HUES48 (cell line): ENCODE results near the gene EIF5.

Source experiments
- H3K27ac ChIP-seq: one replicate; pipeline ENCODE4 v1.7.0; 2013; ENCODE audit warnings: low read depth, low read length, inconsistent platforms
- H3K27me3 ChIP-seq: 2 replicates; pipeline ENCODE4 v1.6.1; 2013; ENCODE audit warnings: mild to moderate bottlenecking, low read length; ENCODE audit not compliant: control insufficient read depth, insufficient read depth
- H3K36me3 ChIP-seq: 2 replicates; pipeline ENCODE4 v1.6.1; 2013; ENCODE audit warnings: low read length; ENCODE audit not compliant: control insufficient read depth, insufficient read depth
- H3K4me1 ChIP-seq: 2 replicates; pipeline ENCODE4 v1.6.1; 2013; ENCODE audit warnings: mild to moderate bottlenecking, low read length; ENCODE audit not compliant: control insufficient read depth, insufficient read depth
- H3K4me3 ChIP-seq: 2 replicates; pipeline ENCODE4 v1.5.1; 2013; ENCODE audit warnings: mild to moderate bottlenecking, low read depth, low read length
- H3K9ac ChIP-seq: 2 replicates; pipeline ENCODE4 v1.6.1; 2013; ENCODE audit warnings: mild to moderate bottlenecking, low read depth, low read length, moderate library complexity
- H3K9me3 ChIP-seq: 2 replicates; pipeline ENCODE4 v1.6.1; 2013; ENCODE audit warnings: low read length; ENCODE audit not compliant: control insufficient read depth, insufficient read depth

Gene EIF5

DNA sequence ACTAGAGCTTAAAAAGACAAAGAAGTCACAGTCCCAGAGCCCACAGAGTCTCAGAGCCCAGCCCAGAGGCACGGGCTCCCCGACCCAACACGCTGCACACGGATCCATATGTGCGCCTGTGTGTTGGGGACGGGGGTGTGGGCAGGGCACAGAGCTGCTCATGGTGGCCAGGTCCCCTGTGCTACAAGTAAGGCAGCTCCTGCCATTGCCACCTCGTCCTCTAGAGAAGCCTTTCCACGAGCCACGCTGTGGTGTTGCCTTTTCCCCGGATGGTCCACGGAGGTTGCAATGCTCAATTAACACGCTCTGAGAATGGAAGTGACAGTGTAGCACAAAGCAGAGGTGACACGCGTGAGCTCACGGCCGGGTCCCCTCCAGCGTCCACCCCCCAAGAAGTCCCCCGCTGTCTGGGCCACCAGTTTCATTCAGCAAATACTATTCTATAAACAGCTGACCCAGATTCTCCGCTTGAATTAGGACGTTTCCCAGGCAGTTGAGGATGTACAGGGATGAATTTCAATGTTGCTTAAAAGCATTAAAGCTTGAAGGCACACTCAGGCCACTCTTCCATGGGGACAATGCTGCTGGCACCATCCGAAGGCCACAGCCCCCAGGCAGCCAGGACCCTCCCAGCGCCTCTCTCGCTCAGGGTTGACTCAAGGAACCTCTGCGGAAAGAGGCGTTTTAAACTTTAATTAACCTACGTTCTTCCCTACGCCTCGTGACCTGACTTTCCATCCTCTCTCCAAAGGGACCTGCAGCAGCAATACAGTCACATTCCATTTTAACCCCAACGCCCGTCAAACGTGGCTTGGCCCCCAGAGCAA is 22.7 kb upstream of the EIF5 start:
- Histone ChIP-seq H3K27me3 (no peaks in the 10 kb centered on the region), H3K4me3 (no peak overlapping the region), H3K9me3 (no peaks in the 10 kb centered on the region), H3K4me1 (no peaks in the 10 kb centered on the region), H3K36me3 (no peaks in the 10 kb centered on the region), H3K27ac (no peak overlapping the region), H3K9ac (no peak overlapping the region)

DNA sequence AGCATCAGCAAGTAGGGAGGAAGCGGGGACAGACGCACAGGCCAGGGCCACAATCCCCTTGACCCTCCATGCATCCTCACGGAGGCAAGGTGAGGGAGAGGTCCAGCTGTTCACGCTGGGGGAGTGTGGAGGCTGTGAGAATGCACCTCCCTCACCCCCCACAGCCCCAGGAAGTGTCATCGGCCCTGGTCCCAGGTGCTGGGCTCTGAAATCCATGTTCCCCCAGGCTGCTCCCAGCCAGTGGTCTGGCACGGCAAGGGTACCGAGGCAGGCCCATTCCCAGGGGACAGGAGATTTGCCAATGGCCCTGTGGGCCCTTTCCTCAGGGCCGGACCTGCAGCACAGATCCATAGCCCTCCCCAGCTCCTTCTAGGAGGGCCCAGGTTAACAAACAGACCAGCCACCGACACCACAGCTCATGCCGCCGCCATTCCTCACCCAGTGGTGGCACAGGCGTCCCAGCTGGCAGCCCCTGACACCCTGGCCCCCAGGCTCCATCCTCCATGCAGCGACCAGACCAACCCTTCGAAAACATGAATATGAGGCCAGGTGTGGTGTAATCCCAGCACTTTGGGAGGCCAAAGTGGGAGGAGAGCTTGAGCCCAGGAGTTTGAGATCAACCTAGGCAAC is 21.9 kb upstream of the EIF5 start:
- H3K4me3 ChIP-seq, result no peak overlapping the region
- H3K4me1 ChIP-seq, result peaks cover 4% of the 10 kb centered on the region; the same call in 1 of the 2 replicates
- H3K27me3 ChIP-seq, result no peaks in the 10 kb centered on the region
- no peak overlapping the region for H3K27ac ChIP-seq
- H3K36me3 ChIP-seq, result no peaks in the 10 kb centered on the region
- no peak overlapping the region for H3K9ac ChIP-seq
- no peaks in the 10 kb centered on the region for H3K9me3 ChIP-seq

DNA sequence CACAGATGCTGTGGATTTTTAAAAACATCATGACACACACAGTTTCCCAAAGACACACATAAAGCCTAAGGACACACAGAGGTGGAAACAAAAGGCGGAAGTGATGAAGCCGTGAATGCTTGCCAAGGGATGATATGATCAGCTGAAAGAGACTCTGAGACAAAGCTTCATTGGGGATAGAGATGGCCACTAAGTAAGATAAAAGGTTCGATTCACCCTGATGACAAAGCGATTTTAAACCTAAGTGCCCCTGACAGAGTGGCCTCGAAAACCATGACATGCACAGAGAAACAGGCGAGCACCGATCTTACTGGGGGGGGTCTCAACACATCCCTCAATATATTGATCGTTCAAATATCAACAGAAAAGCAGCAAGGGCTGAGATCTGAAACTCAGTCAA is 20.3 kb upstream of the EIF5 start:
- no peak overlapping the region for H3K27ac ChIP-seq
- no peaks in the 10 kb centered on the region for H3K27me3 ChIP-seq
- H3K4me1 ChIP-seq, result peaks cover 8% of the 10 kb centered on the region
- no peak overlapping the region for H3K4me3 ChIP-seq
- H3K9ac ChIP-seq, result no peak overlapping the region
- H3K9me3 ChIP-seq, result no peaks in the 10 kb centered on the region
- H3K36me3 ChIP-seq, result no peaks in the 10 kb centered on the region

DNA sequence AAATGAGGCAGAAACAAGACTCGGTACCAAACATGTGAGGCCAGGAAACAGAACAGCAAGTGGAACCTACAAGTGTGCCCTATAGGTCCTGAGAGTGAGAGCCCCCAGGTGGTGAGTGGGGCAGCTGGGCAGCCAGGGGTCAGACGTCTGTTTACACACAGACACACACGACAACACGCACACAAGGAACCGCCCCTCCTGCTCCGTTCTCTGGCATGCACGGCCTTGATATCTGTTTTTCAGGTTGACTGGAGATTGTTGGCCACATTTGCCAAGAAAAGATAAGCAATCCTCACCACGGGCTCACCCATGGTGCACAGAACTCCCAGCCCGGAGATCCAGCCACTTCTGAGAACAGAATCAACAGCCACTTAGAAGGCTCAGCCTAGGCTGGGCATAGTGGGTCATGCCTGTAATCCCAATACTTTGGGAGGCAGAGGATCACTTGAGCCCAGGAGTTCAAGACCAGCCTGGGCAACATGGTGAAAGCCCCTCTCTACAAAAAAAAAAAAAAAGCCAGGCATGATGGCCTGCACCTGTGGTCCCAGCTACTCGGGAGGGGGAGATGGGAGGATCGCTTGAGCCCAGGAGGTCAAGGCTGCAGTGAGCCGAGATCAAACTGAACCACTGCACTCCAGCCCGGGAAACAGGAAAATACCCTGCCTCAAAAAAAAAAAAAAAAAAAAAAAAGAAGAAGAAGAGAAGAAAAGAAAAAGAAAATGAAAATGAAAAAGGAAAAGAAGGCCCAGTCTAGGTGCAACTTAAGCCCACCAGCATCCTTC is 19.4 kb upstream of the EIF5 start:
- H3K27me3 ChIP-seq, result no peaks in the 10 kb centered on the region
- no peak overlapping the region for H3K9ac ChIP-seq
- no peaks in the 10 kb centered on the region for H3K36me3 ChIP-seq
- peaks cover 14% of the 10 kb centered on the region for H3K4me1 ChIP-seq
- no peak overlapping the region for H3K4me3 ChIP-seq
- no peak overlapping the region for H3K27ac ChIP-seq
- H3K9me3 ChIP-seq, result no peaks in the 10 kb centered on the region

DNA sequence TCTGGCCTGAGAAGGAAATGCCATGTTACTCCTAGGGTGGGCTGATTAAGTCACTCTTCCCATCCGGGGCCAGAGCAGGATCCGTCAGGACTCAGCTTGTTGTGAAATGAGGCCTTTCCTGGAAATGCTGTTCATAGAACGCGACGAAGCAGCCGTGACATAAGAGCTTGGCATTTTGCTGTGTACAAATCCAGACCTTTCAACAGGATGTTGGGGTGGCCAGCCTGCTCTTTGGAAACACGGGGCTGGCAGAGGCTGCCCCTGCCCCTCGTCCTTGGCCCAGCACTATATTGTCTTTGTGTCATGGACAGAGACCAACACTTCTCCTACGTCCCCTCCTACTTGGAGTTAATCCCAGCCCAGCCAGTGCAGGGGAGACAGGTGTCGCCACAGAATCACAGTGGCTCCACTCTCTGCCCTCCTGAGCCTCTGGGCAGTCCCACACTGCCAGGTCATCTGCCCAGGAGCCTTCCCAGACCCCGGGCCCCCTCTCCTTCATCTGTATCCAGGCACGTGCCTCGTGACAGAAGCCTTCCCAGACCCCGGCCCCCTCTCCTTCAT is 18.6 kb upstream of the EIF5 start:
- Histone ChIP-seq H3K4me3 (no peak overlapping the region), H3K27ac (no peak overlapping the region), H3K9me3 (no peaks in the 10 kb centered on the region), H3K27me3 (no peaks in the 10 kb centered on the region), H3K9ac (no peak overlapping the region), H3K4me1 (peaks cover 14% of the 10 kb centered on the region), H3K36me3 (no peaks in the 10 kb centered on the region)

DNA sequence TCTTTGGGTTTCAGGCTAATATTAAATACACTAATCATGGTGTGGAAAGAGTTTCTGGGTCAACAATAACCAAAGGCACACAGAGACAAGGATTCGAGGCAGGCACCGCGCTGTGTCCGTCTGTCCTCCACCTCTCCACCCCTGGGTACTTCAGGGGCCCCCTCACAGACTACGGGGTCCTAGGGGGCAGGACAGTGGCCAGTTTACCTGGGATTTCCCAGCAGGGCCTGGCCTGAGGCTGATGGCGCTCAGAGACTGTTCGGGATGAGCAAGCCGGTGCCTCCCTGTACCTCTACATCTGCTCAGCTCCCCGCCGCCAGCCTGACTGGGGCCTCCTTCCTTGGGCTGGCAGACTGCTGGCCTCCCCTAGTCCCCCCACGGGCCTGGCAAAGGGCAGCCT is 18.1 kb upstream of the EIF5 start:
- Histone ChIP-seq H3K27ac (no peak overlapping the region), H3K9ac (no peak overlapping the region), H3K4me3 (no peak overlapping the region), H3K9me3 (no peaks in the 10 kb centered on the region), H3K27me3 (no peaks in the 10 kb centered on the region), H3K4me1 (peaks cover 14% of the 10 kb centered on the region), H3K36me3 (no peaks in the 10 kb centered on the region)

DNA sequence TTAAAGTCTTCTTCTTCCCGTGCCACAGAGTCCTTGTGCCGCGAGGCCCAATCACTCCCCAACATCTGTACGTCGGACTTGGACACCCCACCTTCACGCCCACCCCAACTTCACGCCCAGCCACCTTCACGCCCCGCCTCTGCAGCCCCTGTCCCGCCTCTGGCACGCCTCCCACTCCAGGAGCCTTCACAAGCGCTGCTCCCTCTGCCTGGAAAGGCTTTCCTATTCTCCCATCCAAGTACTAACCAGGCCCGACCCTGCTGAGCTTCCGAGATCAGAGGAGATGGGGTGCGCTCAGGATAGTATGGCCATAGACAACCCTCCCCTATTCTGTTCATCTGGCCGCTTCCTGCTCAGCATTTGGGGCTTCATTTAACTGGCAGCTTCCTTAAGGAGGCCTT is 17.3 kb upstream of the EIF5 start:
- no peak overlapping the region for H3K4me3 ChIP-seq
- H3K4me1 ChIP-seq, result peaks cover 14% of the 10 kb centered on the region
- H3K9me3 ChIP-seq, result no peaks in the 10 kb centered on the region
- no peaks in the 10 kb centered on the region for H3K36me3 ChIP-seq
- no peaks in the 10 kb centered on the region for H3K27me3 ChIP-seq
- no peak overlapping the region for H3K27ac ChIP-seq
- no peak overlapping the region for H3K9ac ChIP-seq

DNA sequence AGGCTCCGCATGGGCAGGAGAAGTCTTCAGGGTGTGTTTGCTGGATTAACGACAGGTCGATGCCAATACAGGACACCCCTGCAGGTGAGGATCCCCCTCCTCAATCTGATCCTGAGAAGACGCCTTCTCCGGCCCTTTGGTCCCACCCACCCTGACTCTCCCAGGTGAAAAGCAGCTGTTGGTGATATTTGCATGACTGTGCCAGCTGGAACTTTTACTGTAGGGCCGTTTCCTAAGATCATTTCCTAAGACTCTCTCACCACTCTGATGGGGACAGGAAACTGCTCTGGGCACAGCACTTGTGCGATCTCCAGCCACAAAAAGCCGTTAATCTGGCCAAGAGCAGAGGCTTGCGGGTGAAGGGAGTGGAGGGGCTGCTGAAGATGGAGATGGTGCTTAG is 16.8 kb upstream of the EIF5 start:
- no peak overlapping the region for H3K4me3 ChIP-seq
- H3K9me3 ChIP-seq, result no peaks in the 10 kb centered on the region
- H3K27ac ChIP-seq, result no peak overlapping the region
- no peak overlapping the region for H3K9ac ChIP-seq
- no peaks in the 10 kb centered on the region for H3K36me3 ChIP-seq
- H3K4me1 ChIP-seq, result peaks cover 14% of the 10 kb centered on the region
- H3K27me3 ChIP-seq, result no peaks in the 10 kb centered on the region

DNA sequence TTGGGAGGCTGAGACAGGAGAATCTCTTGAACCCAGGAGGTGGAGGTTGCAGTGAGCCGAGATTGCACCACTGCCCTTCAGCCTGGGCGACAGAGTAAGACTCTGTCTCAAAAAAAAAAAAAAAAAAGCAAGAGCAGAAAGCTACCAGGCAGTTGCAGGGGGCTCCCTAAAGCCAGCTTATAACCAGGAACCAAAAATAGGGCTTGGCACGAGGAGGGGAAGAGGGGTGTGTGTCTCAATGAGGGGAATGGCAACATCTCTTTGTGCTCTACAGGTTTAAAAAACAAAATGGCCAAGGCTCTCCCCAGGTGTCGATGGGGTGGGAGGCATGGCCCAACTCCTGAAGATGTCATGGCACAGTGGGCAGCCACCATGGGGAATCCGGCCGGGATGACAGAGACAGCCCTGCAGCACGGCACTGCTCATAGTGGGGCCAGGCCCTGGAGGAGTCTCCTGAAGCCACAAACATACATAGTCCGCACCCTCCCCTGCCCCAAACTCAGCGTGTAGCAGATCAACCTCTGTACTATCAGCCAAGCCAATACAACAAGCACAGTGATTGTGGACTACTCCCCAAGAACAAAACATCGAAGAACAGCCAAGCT is 16.0 kb upstream of the EIF5 start:
- H3K9me3 ChIP-seq, result no peaks in the 10 kb centered on the region
- H3K27me3 ChIP-seq, result no peaks in the 10 kb centered on the region
- no peak overlapping the region for H3K9ac ChIP-seq

DNA sequence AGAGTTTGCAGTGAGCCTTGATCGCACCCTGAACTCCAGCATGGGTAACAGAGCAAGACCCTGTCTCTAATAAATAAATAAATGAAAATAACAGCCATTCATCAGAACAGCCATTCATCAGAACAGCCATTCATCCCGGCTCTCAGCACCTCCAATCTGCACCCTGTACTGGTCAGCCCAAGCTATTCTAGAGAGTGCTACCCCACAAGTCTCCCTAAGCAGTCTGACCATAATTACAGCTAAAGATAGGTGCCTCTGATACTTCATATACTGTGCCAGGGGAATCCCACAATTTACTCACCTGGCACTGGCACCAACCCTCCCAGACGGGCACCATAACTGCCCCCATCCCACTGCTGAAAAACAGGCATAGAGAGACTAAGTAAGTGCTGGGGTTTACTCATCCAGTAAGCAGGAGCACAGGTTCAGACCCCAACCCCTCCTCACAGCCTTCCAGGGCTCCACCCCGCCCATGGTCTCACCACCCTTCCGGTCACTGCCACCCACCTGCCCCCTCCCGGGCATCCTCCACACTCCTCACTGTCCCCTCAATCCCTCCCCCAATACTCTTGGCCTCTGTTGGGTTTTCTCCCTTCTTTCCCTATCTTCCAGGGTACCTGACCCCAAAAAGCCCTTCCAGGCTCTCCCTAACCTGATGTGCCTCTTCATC is 15.2 kb upstream of the EIF5 start:
- H3K27ac ChIP-seq, result no peak overlapping the region
- H3K4me3 ChIP-seq, result no peak overlapping the region
- no peak overlapping the region for H3K9ac ChIP-seq
- H3K4me1 ChIP-seq, result peaks cover 14% of the 10 kb centered on the region
- no peaks in the 10 kb centered on the region for H3K36me3 ChIP-seq
- no peaks in the 10 kb centered on the region for H3K27me3 ChIP-seq
- no peaks in the 10 kb centered on the region for H3K9me3 ChIP-seq

More for the DNA sequence above, 16.0 kb upstream of the EIF5 start:
- H3K4me3 ChIP-seq, result no peak overlapping the region
- H3K27ac ChIP-seq, result no peak overlapping the region
- peaks cover 14% of the 10 kb centered on the region for H3K4me1 ChIP-seq
- H3K36me3 ChIP-seq, result no peaks in the 10 kb centered on the region
